ENCODE data around the gene MIER3. TPM values are rescaled to one million over a fixed set of nuclear protein-coding genes. Genes with fewer than 3 reads are reported as not detected.

MIER3 gene
- total and polyA plus RNA-seq, 9 of the 15 experiments (the other 6 are each of a cell fraction or from before 2014, with no cell fraction given) = 4.1 to 29.3 (median 13.0) TPM

DNA sequence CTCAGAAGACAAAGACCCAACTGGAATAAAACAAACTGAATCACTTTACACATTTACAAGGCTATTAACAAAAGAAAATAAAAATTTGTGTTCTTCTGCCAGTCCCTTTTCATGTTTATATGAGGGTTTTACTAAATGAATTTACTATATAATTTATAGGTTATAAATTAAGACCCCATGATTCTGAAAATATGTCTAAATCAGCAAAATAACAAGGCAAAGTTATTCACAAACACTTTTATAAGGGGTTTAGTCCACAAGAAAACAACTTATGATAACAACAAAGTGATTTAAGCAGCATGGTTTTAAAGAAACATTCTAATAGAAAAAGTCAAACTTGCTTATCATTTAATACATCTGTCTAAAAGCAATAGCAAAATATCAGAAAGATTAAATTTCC, 4.9 kb downstream of the MIER3 start (continued):
- TF ChIP-seq, protein P1, sequence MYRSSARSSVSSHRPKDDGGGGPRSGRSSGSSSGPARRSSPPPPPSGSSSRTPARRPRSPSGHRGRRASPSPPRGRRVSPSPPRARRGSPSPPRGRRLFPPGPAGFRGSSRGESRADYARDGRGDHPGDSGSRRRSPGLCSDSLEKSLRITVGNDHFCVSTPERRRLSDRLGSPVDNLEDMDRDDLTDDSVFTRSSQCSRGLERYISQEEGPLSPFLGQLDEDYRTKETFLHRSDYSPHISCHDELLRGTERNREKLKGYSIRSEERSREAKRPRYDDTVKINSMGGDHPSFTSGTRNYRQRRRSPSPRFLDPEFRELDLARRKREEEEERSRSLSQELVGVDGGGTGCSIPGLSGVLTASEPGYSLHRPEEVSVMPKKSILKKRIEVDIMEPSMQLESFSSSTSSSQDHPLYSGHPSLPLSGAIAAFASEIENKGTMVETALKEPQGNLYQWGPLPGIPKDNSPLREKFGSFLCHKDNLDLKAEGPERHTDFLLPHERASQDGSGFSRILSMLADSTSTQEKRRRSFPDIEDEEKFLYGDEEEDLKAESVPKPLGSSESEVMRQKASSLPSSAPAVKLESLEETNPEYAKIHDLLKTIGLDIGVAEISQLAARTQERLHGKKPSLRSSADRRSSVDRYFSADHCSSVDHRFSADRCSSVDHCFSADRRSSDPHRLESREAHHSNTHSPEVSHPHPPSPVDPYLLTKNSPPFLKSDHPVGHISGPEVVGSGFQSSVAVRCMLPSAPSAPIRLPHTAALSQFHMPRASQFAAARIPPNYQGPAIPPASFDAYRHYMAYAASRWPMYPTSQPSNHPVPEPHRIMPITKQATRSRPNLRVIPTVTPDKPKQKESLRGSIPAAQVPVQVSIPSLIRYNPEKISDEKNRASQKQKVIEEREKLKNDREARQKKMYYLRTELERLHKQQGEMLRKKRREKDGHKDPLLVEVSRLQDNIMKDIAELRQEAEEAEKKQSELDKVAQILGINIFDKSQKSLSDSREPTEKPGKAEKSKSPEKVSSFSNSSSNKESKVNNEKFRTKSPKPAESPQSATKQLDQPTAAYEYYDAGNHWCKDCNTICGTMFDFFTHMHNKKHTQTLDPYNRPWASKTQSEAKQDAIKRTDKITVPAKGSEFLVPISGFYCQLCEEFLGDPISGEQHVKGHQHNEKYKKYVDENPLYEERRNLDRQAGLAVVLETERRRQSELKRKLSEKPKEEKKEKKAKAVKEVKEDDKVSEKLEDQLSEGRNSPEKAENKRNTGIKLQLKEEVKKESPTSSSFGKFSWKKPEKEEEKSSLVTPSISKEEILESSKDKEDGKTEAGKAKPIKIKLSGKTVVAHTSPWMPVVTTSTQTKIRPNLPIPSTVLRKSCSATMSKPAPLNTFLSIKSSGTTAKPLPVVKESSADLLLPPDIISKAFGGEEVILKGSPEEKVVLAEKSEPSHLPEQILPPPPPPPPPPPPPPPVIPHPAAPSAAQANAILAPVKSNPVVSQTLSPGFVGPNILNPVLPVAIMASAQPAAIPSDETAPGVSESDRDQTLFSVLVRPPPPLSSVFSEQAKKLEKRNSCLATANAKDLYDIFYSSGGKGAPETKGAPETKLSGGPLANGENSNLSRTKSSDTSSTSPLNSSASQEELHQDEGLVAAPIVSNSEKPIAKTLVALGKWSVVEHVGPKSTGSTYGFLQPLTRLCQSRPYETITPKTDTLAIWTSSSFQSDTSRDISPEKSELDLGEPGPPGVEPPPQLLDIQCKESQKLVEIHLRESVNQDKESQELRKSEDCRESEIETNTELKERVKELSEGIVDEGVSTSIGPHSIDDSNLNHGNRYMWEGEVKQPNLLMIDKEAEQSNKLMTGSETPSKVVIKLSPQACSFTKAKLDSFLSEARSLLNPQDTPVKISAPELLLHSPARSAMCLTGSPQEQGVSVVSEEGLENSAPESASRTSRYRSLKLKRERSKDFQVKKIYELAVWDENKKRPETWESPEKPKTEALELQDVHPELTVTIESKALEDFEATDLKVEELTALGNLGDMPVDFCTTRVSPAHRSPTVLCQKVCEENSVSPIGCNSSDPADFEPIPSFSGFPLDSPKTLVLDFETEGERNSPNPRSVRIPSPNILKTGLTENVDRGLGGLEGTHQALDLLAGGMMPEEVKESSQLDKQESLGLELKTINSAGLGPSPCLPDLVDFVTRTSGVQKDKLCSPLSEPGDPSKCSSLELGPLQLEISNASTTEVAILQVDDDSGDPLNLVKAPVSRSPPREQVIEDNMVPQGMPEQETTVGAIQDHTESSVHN (IDR thresholded peaks at IDR 0.05; ENCODE audit: borderline replicate concordance in 1 of 2, low read depth in 1 of 2) = no peak
- TF ChIP-seq ZNF316 (IDR thresholded peaks at IDR 0.05) (peak; percentile 65), MAFF (IDR thresholded peaks at IDR 0.05; ENCODE audit: low read length) (peak; percentile 36; the same call in 1 of the 2 replicates)
